GM18511 (cell line): ENCODE results near the gene PPME1.

Experiments used
- ATAC-seq: cut with Tn5 transposase; IDR thresholded peaks from one replicate; pipeline ENCODE4 v1.9.1; 2021; ENCODE audit warnings: mild to moderate bottlenecking, moderate library complexity; ENCODE audit not compliant: unreplicated experiment

The PPME1 gene

GRCh38 chr11:74221816-74222215, 50.7 kb downstream of the PPME1 start:
- no peak for ATAC-seq

GRCh38 chr11:74225565-74225964, 54.5 kb downstream of the PPME1 start:
- ATAC-seq = no peak

- ATAC-seq = no peak
These were observed 55.8 kb downstream of the PPME1 start for GRCh38 chr11:74226907-74227306.

- no peak for ATAC-seq
These were observed 61.3 kb downstream of the PPME1 start for GRCh38 chr11:74232311-74232950.

GRCh38 chr11:74233683-74234082, 62.6 kb downstream of the PPME1 start:
- no peak for ATAC-seq

GRCh38 chr11:74235121-74235520, 64.0 kb downstream of the PPME1 start:
- ATAC-seq = no peak

GRCh38 chr11:74237541-74237940, 66.5 kb downstream of the PPME1 start:
- no peak for ATAC-seq

- ATAC-seq = no peak
These were observed 67.2 kb downstream of the PPME1 start for GRCh38 chr11:74238243-74238642.

- ATAC-seq = no peak
These were observed 77.4 kb downstream of the PPME1 start for GRCh38 chr11:74248469-74248868.

- ATAC-seq = no peak
These were observed 78.4 kb downstream of the PPME1 start for GRCh38 chr11:74249496-74249895.

- ATAC-seq = no peak
These were observed 82.3 kb downstream of the PPME1 start for GRCh38 chr11:74253361-74253760.

- no peak for ATAC-seq
These were observed 84.8 kb downstream of the PPME1 start for GRCh38 chr11:74255741-74256375.

- ATAC-seq = no peak
These were observed 85.5 kb downstream of the PPME1 start for GRCh38 chr11:74256378-74257133.

GRCh38 chr11:74257959-74258553, 87.0 kb downstream of the PPME1 start:
- ATAC-seq = no peak

GRCh38 chr11:74262725-74263124, 91.6 kb downstream of the PPME1 start:
- no peak for ATAC-seq

- ATAC-seq = no peak
These were observed 94.2 kb downstream of the PPME1 start for GRCh38 chr11:74265256-74265655.

GRCh38 chr11:74267014-74267413, 95.9 kb downstream of the PPME1 start:
- ATAC-seq = no peak

GRCh38 chr11:74268456-74268855, 97.4 kb downstream of the PPME1 start:
- no peak for ATAC-seq

- ATAC-seq = no peak
These were observed 98.2 kb downstream of the PPME1 start for GRCh38 chr11:74269161-74269811.

GRCh38 chr11:74272276-74272675, 101.2 kb downstream of the PPME1 start:
- ATAC-seq = no peak

- ATAC-seq = no peak
These were observed 105.5 kb downstream of the PPME1 start for GRCh38 chr11:74276581-74276980.
